H9 (cell line): Measurements from ENCODE around the gene DYNLT4. TPM values are rescaled to one million over a fixed set of nuclear protein-coding genes. Genes with fewer than 3 reads are reported as not detected.

Source experiments
- DNase-seq: peaks from one replicate; pipeline ENCODE4 v3.0.0-alpha.2; 2017
- H2AFZ ChIP-seq: one replicate; pipeline ENCODE4 v1.6.1; 2013; ENCODE audit warnings: mild to moderate bottlenecking, low read length, control low read depth, moderate library complexity
- H2AK5ac ChIP-seq: 2 replicates; pipeline ENCODE4 v1.6.1; 2013; ENCODE audit warnings: low read length, control low read depth, mixed read lengths; ENCODE audit not compliant: insufficient read length
- H2BK120ac ChIP-seq: one replicate; pipeline ENCODE4 v1.6.1; 2013; ENCODE audit warnings: low read depth, mild to moderate bottlenecking, low read length, control low read depth, inconsistent platforms; ENCODE audit not compliant: poor library complexity, severe bottlenecking
- H2BK12ac ChIP-seq: 2 replicates; pipeline ENCODE4 v1.6.1; 2013; ENCODE audit warnings: low read length, control low read depth, mixed read lengths, low read depth; ENCODE audit not compliant: insufficient read length
- H2BK15ac ChIP-seq: 2 replicates; pipeline ENCODE4 v1.6.1; 2013; ENCODE audit warnings: low read depth, low read length, control low read depth
- H2BK20ac ChIP-seq: one replicate; pipeline ENCODE4 v1.6.1; 2013; ENCODE audit warnings: low read depth, mild to moderate bottlenecking, low read length, control low read depth, inconsistent platforms; ENCODE audit not compliant: poor library complexity, severe bottlenecking
- H2BK5ac ChIP-seq: 2 replicates; pipeline ENCODE4 v1.6.1; 2013; ENCODE audit warnings: low read length, control low read depth, mixed read lengths; ENCODE audit not compliant: insufficient read length
- H3K14ac ChIP-seq: 2 replicates; pipeline ENCODE4 v1.6.1; 2013; ENCODE audit warnings: low read length, control low read depth; ENCODE audit not compliant: insufficient read depth
- H3K18ac ChIP-seq: 2 replicates; pipeline ENCODE4 v1.6.1; 2013; ENCODE audit warnings: low read depth, mild to moderate bottlenecking, mixed read lengths, low read length, control low read depth; ENCODE audit not compliant: insufficient read length
- H3K23ac ChIP-seq: 2 replicates; pipeline ENCODE4 v1.6.1; 2013; ENCODE audit warnings: low read length, control low read depth, mixed read lengths, low read depth; ENCODE audit not compliant: insufficient read length
- H3K23me2 ChIP-seq: 2 replicates; pipeline ENCODE4 v1.6.1; 2013; ENCODE audit warnings: low read depth, mild to moderate bottlenecking, mixed read lengths, low read length, control low read depth; ENCODE audit not compliant: insufficient read length, poor library complexity, severe bottlenecking
- H3K27ac ChIP-seq: 2 replicates; pipeline ENCODE4 v1.5.1; 2013; ENCODE audit warnings: low read length, control low read depth, mixed read lengths, low read depth; ENCODE audit not compliant: insufficient read length
- H3K27me3 ChIP-seq: 2 replicates; pipeline ENCODE4 v1.6.1; 2013; ENCODE audit warnings: low read length, control low read depth, inconsistent platforms; ENCODE audit not compliant: insufficient read depth
- H3K4ac ChIP-seq: 2 replicates; pipeline ENCODE4 v1.6.1; 2013; ENCODE audit warnings: low read depth, mild to moderate bottlenecking, control low read depth, inconsistent platforms, low read length, moderate library complexity
- H3K4me1 ChIP-seq: 2 replicates; pipeline ENCODE4 v1.6.1; 2013; ENCODE audit warnings: low read length, control low read depth, inconsistent platforms; ENCODE audit not compliant: insufficient read depth
- H3K4me2 ChIP-seq: 2 replicates; pipeline ENCODE4 v1.6.1; 2013; ENCODE audit warnings: low read length, control low read depth, mixed read lengths; ENCODE audit not compliant: insufficient read length, insufficient read depth
- H3K56ac ChIP-seq: 2 replicates; pipeline ENCODE4 v1.6.1; 2013; ENCODE audit warnings: low read depth, mild to moderate bottlenecking, mixed read lengths, low read length, control low read depth; ENCODE audit not compliant: insufficient read length
- H3K79me1 ChIP-seq: 2 replicates; pipeline ENCODE4 v1.6.1; 2013; ENCODE audit warnings: low read depth, mild to moderate bottlenecking, moderate library complexity, low read length, control low read depth, inconsistent platforms; ENCODE audit not compliant: insufficient read depth, poor library complexity, severe bottlenecking
- H3K79me2 ChIP-seq: 2 replicates; pipeline ENCODE4 v1.6.1; 2013; ENCODE audit warnings: low read length, control low read depth, inconsistent platforms; ENCODE audit not compliant: insufficient read depth
- H3K9ac ChIP-seq: 2 replicates; pipeline ENCODE4 v1.6.1; 2013; ENCODE audit warnings: low read length, control low read depth, mixed read lengths; ENCODE audit not compliant: insufficient read length; ENCODE audit errors: extremely low read depth
- H3K9me3 ChIP-seq: one replicate; pipeline ENCODE4 v1.6.1; 2013; ENCODE audit warnings: low read depth, low read length, inconsistent platforms; ENCODE audit not compliant: control insufficient read depth
- H3T11ph ChIP-seq: one replicate; pipeline ENCODE4 v1.6.1; 2013; ENCODE audit warnings: mild to moderate bottlenecking, low read length, control low read depth, inconsistent platforms
- H4K20me1 ChIP-seq: one replicate; pipeline ENCODE4 v1.6.1; 2013; ENCODE audit not compliant: control insufficient read depth, insufficient read length, insufficient read depth
- H4K5ac ChIP-seq: 2 replicates; pipeline ENCODE4 v1.6.1; 2013; ENCODE audit warnings: low read depth, mild to moderate bottlenecking, mixed read lengths, low read length, control low read depth; ENCODE audit not compliant: insufficient read length
- H4K8ac ChIP-seq: replicated peaks from 2 replicates; pipeline ENCODE4 v1.6.1; 2013; ENCODE audit warnings: low read length, control low read depth, mixed read lengths, low read depth; ENCODE audit not compliant: insufficient read length
- H4K91ac ChIP-seq: 2 replicates; pipeline ENCODE4 v1.6.1; 2013; ENCODE audit warnings: low read depth, mild to moderate bottlenecking, moderate library complexity, mixed read lengths, low read length, control low read depth; ENCODE audit not compliant: insufficient read length
- H3K27ac Mint-ChIP-seq, 3 experiments: 2 replicates in 2 of 3; 3 replicates in 1 of 3; pipeline ENCODE4 v1.8.0; 2020 to 2021; ENCODE audit warnings: mixed read lengths in 3 of 3, mild to moderate bottlenecking in 1 of 3, moderate library complexity in 1 of 3
- H3K27me3 Mint-ChIP-seq: 2 replicates; pipeline ENCODE4 v1.8.0; 2021; ENCODE audit warnings: low read depth, mild to moderate bottlenecking, moderate library complexity, mixed read lengths
- H3K36me3 Mint-ChIP-seq, 3 experiments: 2 replicates in 2 of 3; 3 replicates in 1 of 3; pipeline ENCODE4 v1.8.0; 2020 to 2021; ENCODE audit warnings: low read depth in 3 of 3, mixed read lengths in 3 of 3; ENCODE audit not compliant: insufficient read depth in 1 of 3
- H3K4me1 Mint-ChIP-seq, 2 experiments: 2 replicates each; pipeline ENCODE4 v1.8.0; 2020; ENCODE audit warnings: mixed read lengths in 2 of 2
- H3K4me3 Mint-ChIP-seq, 2 experiments: 2 replicates in 1 of 2; 3 replicates in 1 of 2; pipeline ENCODE4 v1.8.0; 2020 to 2021; ENCODE audit warnings: mild to moderate bottlenecking in 2 of 2, mixed read lengths in 2 of 2, moderate library complexity in 1 of 2
- H3K9me3 Mint-ChIP-seq, 2 experiments: 2 replicates in 1 of 2; 3 replicates in 1 of 2; pipeline ENCODE4 v1.8.0; 2020; ENCODE audit warnings: mild to moderate bottlenecking in 2 of 2, mixed read lengths in 2 of 2, moderate library complexity in 1 of 2
- CTCF ChIP-seq: fragments of 200-600 bp; sonication (generic); conservative IDR thresholded peaks from 3 replicates; pipeline ENCODE4 v1.8.0; 2021; ENCODE audit warnings: antibody characterized with exemption, mild to moderate bottlenecking
- WGBS: extraction: QIAGEN DNeasy Blood & Tissue Kit; methylation state at CpG from one replicate; pipeline ENCODE4 v1.1.7; 2013; ENCODE audit warnings: missing lambda C conversion rate, low lambda C conversion rate, mixed read lengths; ENCODE audit not compliant: insufficient read length; ENCODE audit errors: extremely low coverage; 5-methylcytosine and 5-hydroxymethylcytosine counted together
- total RNA-seq: library from RNA; stranded (reverse); gene quantifications from 2 replicates; pipeline ENCODE4 v1.2.1, GENCODE V29; 2021

DYNLT4 gene
- total RNA-seq, 1 experiment from 2014 or later = not detected

GRCh38 chr1:44834328-44834727 lies 27.2 kb upstream of the DYNLT4 start:
- no CpG with 5 or more reads among the region's 7 CpGs for WGBS
- H3K27ac ChIP-seq = no peak overlapping the region

More at GRCh38 chr1:44834328-44834727, 27.2 kb upstream of the DYNLT4 start:
- no peaks in the 10 kb centered on the region; the same call in 1 of the 2 replicates for H3K4me1 ChIP-seq
- H3K14ac ChIP-seq = no peak overlapping the region
- no peaks in the 10 kb centered on the region for H3K79me1 ChIP-seq
- Mint-ChIP-seq H3K27me3 (no peaks in the 10 kb centered on the region), H3K9me3 (no peaks in the 10 kb centered on the region), H3K36me3 (no peaks in the 10 kb centered on the region), H3K27ac (no peak overlapping the region), H3K4me3 (no peak overlapping the region), H3K4me1 (peaks cover 11 to 13% of the 10 kb centered on the region in 2 experiments)
- no peak overlapping the region for H3K9ac ChIP-seq
- H4K20me1 ChIP-seq = no peaks in the 10 kb centered on the region
- no peak overlapping the region for H3T11ph ChIP-seq
- no peak overlapping the region for H3K56ac ChIP-seq
- no peak overlapping the region for H4K8ac ChIP-seq
- DNase-seq = no peak
- no peak overlapping the region for H2BK15ac ChIP-seq
- no peak overlapping the region for H4K5ac ChIP-seq
- H2BK5ac ChIP-seq = no peak overlapping the region
- H3K27me3 ChIP-seq = no peaks in the 10 kb centered on the region
- H3K23ac ChIP-seq = no peak overlapping the region
- no peak overlapping the region for H3K4ac ChIP-seq
- no peak overlapping the region for H2BK12ac ChIP-seq
- H3K4me2 ChIP-seq = no peak overlapping the region
- H3K23me2 ChIP-seq = no peaks in the 10 kb centered on the region
- no peak overlapping the region for H4K91ac ChIP-seq
- no peak overlapping the region for H2AK5ac ChIP-seq
- H2AFZ ChIP-seq = no peak overlapping the region
- H3K9me3 ChIP-seq = no peaks in the 10 kb centered on the region
- no peak overlapping the region for H2BK20ac ChIP-seq
- H3K79me2 ChIP-seq = no peaks in the 10 kb centered on the region
- H2BK120ac ChIP-seq = no peak overlapping the region
- no peak for TF ChIP-seq CTCF
- no peak overlapping the region for H3K18ac ChIP-seq
